Left ventricle myocardium inferior (tissue), 1 donor: ENCODE measurements around the gene MTMR1. TPM values are rescaled to one million over a fixed set of nuclear protein-coding genes. Genes with fewer than 3 reads are reported as not detected.

Experiments used
- DNase-seq: peaks from one replicate; pipeline ENCODE4 v3.0.0-alpha.2; 2020
- H3K27ac ChIP-seq: fragments of 200-600 bp; replicated peaks from 2 replicates; pipeline ENCODE4 v1.8.0; 2021
- H3K27me3 ChIP-seq: fragments of 200-600 bp; 2 replicates; pipeline ENCODE4 v1.8.0; 2021; ENCODE audit warnings: low read depth
- H3K36me3 ChIP-seq: fragments of 200-600 bp; 2 replicates; pipeline ENCODE4 v1.8.0; 2021
- H3K4me1 ChIP-seq: fragments of 200-600 bp; 2 replicates; pipeline ENCODE4 v1.8.0; 2021
- H3K4me3 ChIP-seq: fragments of 200-600 bp; 2 replicates; pipeline ENCODE4 v1.8.0; 2021; ENCODE audit warnings: mild to moderate bottlenecking, moderate library complexity
- H3K9me3 ChIP-seq: fragments of 200-600 bp; replicated peaks from 2 replicates; pipeline ENCODE4 v1.8.0; 2021
- CTCF ChIP-seq: fragments of 200-600 bp; IDR thresholded peaks from 2 replicates; pipeline ENCODE4 v1.8.0; 2021; ENCODE audit warnings: antibody characterized with exemption, mild to moderate bottlenecking, borderline replicate concordance
- intact Hi-C: fragments of 100-400 bp; cut with micrococcal nuclease; formaldehyde crosslinking; loops from one replicate; pipeline ENCODE4 v1.11.0; 2022
- total RNA-seq: library from RNA; stranded (reverse); fragmentation: NEBNext Ultra II Directional; extraction: Animal tissue kit (Norgen Biotek cat#: 25700); gene quantifications from one replicate; pipeline ENCODE4 v1.2.1, GENCODE V29; 2021
- donor health status: DM: no; HTN: yes; CAD: no; lungs with severe emphysema.

MTMR1 gene
- total RNA-seq, 1 donor from 2014 or later: 18.6 TPM

DNA sequence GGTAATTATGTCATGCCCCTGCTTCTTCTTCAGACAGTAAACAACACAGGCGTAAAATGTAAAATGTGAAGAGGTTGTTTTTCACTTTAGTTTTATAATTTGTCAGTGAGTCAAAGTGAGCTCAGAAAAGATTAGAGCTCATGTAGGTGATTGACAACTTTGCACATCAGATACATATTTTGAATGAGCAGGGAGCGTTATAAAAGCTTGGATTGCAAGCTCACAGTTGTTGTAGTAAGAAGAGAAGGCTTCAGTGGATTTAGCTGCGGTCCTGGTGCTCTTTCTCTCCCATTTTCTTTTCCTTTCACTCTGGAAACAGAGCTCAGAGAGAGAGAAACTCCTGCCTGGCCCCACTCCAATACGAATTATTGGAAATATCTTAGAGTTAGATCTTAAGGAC lies 26.4 kb downstream of the MTMR1 start:
- Histone ChIP-seq H3K9me3 (no peaks in the 10 kb centered on the region), H3K27ac (no peak overlapping the region), H3K4me3 (no peak overlapping the region), H3K4me1 (no peaks in the 10 kb centered on the region), H3K27me3 (no peaks in the 10 kb centered on the region), H3K36me3 (no peaks in the 10 kb centered on the region)
- no peak for DNase-seq
- intact Hi-C loops: no loop called here
- no peak for TF ChIP-seq CTCF

DNA sequence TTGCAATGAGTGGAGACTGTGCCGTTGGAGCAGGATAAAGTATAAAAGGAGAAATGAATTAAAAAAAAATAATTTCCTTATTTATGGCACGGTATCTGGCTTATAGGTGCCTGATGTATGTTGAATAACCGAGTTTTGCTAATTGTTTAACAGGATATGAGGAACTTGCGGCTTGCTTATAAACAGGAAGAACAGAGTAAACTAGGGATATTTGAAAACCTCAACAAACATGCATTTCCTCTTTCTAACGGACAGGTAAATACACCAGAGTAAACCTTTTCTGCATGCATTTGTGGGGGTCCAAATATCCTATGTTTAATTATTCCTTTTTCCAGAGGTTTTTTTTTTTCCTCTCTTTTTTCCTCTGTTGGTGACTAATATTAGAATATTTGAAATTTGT lies 36.8 kb downstream of the MTMR1 start:
- Histone ChIP-seq H3K36me3 (peaks cover 55% of the 10 kb centered on the region), H3K4me1 (no peaks in the 10 kb centered on the region), H3K27ac (no peak overlapping the region), H3K4me3 (no peak overlapping the region), H3K9me3 (no peaks in the 10 kb centered on the region), H3K27me3 (no peaks in the 10 kb centered on the region)
- no peak for DNase-seq
- intact Hi-C loops: no loop called here
- TF ChIP-seq CTCF: no peak

DNA sequence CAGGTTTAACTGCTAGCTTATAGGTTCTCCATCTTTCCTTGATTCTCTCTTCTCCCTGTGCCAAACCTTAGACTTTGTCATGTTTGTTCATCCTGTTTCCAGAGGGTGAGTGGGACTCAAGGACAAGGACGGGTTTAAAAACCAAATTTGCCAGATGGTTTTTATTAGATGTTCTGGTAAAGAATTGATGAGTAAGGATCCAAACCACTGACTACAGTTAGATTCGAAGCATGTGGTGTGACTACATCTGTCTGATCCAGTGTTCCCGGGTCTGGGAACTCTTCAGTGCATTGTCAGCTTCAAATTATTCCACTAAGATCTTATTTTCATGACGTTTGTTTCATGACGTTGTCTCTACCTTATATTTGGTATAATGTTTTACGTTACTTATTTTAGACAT lies 37.5 kb downstream of the MTMR1 start:
- DNase-seq: no peak
- Histone ChIP-seq H3K36me3 (peaks cover 61% of the 10 kb centered on the region), H3K4me3 (no peak overlapping the region), H3K9me3 (no peaks in the 10 kb centered on the region), H3K4me1 (no peaks in the 10 kb centered on the region), H3K27me3 (no peaks in the 10 kb centered on the region), H3K27ac (no peak overlapping the region)
- TF ChIP-seq CTCF: no peak
- intact Hi-C loops: no loop called here

GRCh38 chrX:150731795-150732194 lies 38.6 kb downstream of the MTMR1 start:
- Histone ChIP-seq H3K9me3 (no peaks in the 10 kb centered on the region), H3K27me3 (no peaks in the 10 kb centered on the region), H3K4me3 (no peak overlapping the region), H3K27ac (no peak overlapping the region), H3K4me1 (no peaks in the 10 kb centered on the region), H3K36me3 (peaks cover 67% of the 10 kb centered on the region)
- intact Hi-C loops: no loop called here
- no peak for TF ChIP-seq CTCF
- no peak for DNase-seq

DNA sequence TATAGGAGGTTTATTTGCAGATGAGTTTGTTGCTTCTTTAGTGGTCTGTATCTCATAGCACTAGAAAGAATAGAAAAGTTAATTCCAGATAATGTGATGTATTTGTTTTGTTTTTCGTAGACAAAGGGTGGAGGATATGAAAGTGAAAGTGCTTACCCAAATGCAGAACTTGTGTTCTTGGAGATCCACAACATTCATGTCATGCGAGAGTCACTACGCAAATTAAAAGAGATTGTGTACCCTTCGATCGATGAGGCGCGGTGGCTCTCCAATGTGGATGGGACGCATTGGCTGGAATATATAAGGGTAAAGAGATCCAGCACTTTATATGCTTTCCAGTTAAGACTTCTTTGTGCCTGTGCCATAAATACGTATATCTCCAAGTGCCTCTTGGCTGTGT lies 43.3 kb downstream of the MTMR1 start:
- H3K27me3 ChIP-seq: no peaks in the 10 kb centered on the region
- no peak overlapping the region for H3K4me3 ChIP-seq
- no peaks in the 10 kb centered on the region for H3K4me1 ChIP-seq
- H3K9me3 ChIP-seq: no peaks in the 10 kb centered on the region
- no peak for TF ChIP-seq CTCF
- H3K36me3 ChIP-seq: peaks cover 59% of the 10 kb centered on the region
- no peak for DNase-seq
- intact Hi-C loops: no loop called here
- H3K27ac ChIP-seq: no peak overlapping the region

- Histone ChIP-seq H3K4me1 (no peaks in the 10 kb centered on the region), H3K27me3 (no peaks in the 10 kb centered on the region), H3K4me3 (no peak overlapping the region), H3K36me3 (peaks cover 11% of the 10 kb centered on the region), H3K27ac (peak overlapping the region; percentile 58), H3K9me3 (no peaks in the 10 kb centered on the region)
- TF ChIP-seq CTCF: no peak
- intact Hi-C loops: no loop called here
- DNase-seq: no peak
Observed at GRCh38 chrX:150752124-150752523, 58.9 kb downstream of the MTMR1 start.
